ENCODE data around the gene NAV2.

The NAV2 gene

DNA sequence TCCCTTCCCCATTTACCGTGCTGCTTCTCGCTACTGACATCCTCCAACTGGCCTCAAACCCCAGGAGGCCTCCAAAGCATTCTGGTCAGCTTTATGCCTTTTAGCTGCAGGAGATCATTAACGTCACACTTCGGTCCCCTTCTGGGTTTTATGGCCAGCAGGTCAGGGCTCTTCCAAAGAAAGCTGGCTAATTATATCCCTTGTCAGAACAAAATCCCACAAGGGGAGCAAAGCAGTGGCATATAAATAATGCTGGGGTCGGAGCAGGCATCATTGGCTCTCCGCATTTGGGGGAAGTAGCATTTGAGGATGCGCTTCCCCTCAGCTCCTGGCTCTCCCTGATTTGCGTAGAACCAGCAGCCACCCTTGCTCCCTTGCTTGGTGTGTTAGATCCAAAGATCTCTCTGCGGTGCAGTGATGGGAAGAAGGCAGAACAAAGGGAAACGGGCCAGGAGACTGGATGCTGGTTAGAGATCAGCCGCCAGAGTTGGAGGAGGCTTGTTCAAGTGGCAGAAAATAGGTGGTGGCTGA is 330.2 kb downstream of the NAV2 start:
- H3K36me3 Mint-ChIP-seq (ENCODE audit: low read depth) = no peaks in the 10 kb centered on the region
- H3K4me3 Mint-ChIP-seq = no peak overlapping the region

DNA sequence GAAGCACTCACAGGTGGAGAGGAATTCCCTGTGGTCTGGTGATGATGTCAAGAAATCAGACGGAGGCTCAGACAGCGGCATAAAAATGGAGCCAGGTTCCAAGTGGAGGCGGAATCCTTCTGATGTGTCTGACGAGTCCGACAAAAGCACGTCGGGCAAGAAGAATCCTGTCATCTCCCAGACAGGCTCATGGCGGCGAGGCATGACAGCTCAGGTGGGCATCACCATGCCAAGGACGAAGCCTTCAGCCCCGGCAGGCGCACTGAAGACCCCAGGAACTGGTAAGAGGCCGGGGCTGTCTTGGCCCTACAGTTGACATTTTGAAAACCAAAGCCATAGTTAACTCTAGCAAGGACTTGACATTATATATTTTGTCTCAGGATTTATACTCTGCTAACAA is 331.4 kb downstream of the NAV2 start:
- H3K36me3 Mint-ChIP-seq (ENCODE audit: low read depth) = no peaks in the 10 kb centered on the region
- ATAC-seq (no peak), DNase-seq (no peak)
- H3K9me3 Mint-ChIP-seq = no peaks in the 10 kb centered on the region
- H3K27ac Mint-ChIP-seq = no peak overlapping the region
- H3K4me1 Mint-ChIP-seq = no peaks in the 10 kb centered on the region
- H3K27me3 Mint-ChIP-seq = peaks cover 6% of the 10 kb centered on the region
- no peak overlapping the region for H3K4me3 Mint-ChIP-seq

More for the DNA sequence above, 330.2 kb downstream of the NAV2 start:
- Mint-ChIP-seq H3K27me3 (peaks cover 6% of the 10 kb centered on the region), H3K27ac (no peak overlapping the region), H3K4me1 (no peaks in the 10 kb centered on the region), H3K9me3 (no peaks in the 10 kb centered on the region)
- DNase-seq (no peak), ATAC-seq (no peak)

DNA sequence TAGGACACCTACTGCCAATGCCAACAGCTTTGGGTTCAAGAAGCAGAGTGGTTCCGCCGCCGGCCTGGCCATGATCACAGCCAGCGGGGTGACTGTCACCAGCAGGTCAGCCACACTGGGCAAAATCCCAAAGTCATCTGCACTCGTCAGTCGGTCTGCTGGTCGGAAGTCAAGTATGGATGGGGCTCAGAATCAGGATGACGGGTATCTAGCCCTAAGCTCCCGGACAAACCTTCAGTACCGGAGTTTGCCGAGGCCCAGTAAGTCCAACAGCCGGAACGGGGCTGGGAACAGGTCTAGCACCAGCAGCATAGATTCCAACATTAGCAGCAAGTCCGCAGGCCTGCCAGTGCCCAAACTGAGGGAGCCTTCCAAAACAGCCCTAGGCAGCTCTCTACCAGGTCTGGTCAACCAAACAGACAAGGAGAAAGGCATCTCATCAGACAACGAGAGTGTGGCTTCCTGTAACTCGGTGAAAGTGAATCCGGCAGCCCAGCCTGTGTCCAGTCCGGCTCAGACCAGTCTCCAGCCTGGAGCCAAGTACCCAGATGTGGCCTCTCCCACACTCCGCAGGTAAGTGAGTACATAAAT is 332.6 kb downstream of the NAV2 start:
- no peaks in the 10 kb centered on the region for H3K36me3 Mint-ChIP-seq (ENCODE audit: low read depth)
- peaks cover 2% of the 10 kb centered on the region for H3K27me3 Mint-ChIP-seq
- DNase-seq (no peak), ATAC-seq (no peak)
- H3K4me3 Mint-ChIP-seq = no peak overlapping the region
- no peaks in the 10 kb centered on the region for H3K9me3 Mint-ChIP-seq
- no peaks in the 10 kb centered on the region for H3K4me1 Mint-ChIP-seq
- H3K27ac Mint-ChIP-seq = no peak overlapping the region

DNA sequence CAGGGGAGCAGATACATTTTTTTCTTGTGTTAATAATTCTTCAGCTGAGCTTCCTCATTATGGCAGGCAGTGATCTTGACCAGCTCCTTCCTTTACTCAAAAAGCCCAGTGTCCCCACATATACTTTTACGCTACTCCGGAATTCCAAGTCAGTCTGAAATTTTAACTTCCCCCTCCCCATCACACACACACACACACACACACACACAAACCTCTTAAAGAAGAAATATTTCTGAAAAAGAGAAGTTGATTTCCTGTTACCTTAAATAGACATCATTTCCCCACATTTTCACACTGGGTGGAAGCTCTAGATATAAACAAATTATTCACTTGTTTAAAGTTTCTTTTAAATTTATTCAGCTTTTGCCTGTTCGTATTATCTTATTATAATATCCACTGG is 333.8 kb downstream of the NAV2 start:
- no peaks in the 10 kb centered on the region for H3K4me1 Mint-ChIP-seq
- no peak overlapping the region for H3K27ac Mint-ChIP-seq
- DNase-seq = no peak
- no peaks in the 10 kb centered on the region for H3K36me3 Mint-ChIP-seq (ENCODE audit: low read depth)
- H3K9me3 Mint-ChIP-seq = no peaks in the 10 kb centered on the region
- ATAC-seq = no peak
- no peak overlapping the region for H3K4me3 Mint-ChIP-seq
- peaks cover 2% of the 10 kb centered on the region for H3K27me3 Mint-ChIP-seq

DNA sequence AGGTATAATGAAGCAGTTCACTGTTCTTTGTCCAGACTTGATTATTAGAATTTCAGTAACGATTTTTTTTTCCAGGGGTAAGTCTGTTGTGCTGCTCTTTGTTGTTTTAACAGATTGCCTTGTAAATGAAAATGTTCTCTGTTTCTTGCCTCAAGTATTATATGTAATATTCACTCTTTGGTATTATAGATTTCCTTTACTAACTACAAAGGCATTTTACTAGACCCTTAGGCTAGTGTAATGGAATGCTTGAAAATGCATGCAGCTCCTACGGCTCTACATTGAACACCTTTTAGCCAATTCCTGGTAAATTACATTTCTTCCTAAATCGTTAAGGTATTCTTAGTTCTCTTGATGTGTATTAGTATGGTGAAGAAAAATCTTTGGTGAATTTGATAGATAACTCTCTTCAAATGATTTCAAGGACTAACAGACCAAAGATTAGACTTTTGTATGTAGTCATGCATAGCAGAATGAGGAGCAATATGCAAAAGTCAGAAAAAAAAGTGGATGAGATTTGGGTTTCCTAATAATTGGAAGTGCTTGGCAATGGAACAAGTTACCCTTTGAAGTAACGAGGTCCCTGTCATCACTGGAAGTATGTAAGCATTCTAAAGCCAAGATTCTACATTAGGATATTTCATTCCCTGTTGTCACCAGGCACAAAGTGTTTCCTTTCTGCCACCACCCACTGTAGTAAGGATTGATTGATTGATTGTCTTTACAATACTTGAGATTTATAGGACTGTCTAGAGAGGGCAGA is 334.6 kb downstream of the NAV2 start:
- Mint-ChIP-seq H3K27ac (no peak overlapping the region), H3K4me1 (no peaks in the 10 kb centered on the region), H3K9me3 (no peaks in the 10 kb centered on the region), H3K27me3 (peaks cover 2% of the 10 kb centered on the region), H3K36me3 (ENCODE audit: low read depth) (no peaks in the 10 kb centered on the region), H3K4me3 (no peak overlapping the region)
- ATAC-seq (no peak), DNase-seq (no peak)

DNA sequence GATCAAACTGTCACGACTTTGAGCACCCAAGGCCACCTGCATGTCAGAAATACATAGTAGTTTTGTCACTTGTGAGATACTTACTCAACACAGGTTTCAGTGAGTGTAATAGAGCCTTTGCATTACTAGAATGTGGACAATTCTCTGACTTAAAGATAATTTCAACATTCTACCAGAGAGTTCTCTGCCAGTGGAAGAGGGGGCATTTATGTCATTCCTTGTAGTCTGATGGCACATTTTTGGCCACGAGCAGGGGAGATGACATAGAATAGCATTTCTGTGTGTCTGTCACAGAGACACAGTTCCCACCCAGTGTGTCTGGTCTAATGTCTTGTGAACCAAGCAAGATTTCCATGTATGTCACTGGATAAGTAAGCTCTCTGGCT is 335.1 kb downstream of the NAV2 start:
- no peaks in the 10 kb centered on the region for H3K9me3 Mint-ChIP-seq
- peaks cover 2% of the 10 kb centered on the region for H3K27me3 Mint-ChIP-seq
- ATAC-seq (no peak), DNase-seq (no peak)
- H3K4me1 Mint-ChIP-seq = no peaks in the 10 kb centered on the region
- no peaks in the 10 kb centered on the region for H3K36me3 Mint-ChIP-seq (ENCODE audit: low read depth)
- H3K27ac Mint-ChIP-seq = no peak overlapping the region
- H3K4me3 Mint-ChIP-seq = no peak overlapping the region

DNA sequence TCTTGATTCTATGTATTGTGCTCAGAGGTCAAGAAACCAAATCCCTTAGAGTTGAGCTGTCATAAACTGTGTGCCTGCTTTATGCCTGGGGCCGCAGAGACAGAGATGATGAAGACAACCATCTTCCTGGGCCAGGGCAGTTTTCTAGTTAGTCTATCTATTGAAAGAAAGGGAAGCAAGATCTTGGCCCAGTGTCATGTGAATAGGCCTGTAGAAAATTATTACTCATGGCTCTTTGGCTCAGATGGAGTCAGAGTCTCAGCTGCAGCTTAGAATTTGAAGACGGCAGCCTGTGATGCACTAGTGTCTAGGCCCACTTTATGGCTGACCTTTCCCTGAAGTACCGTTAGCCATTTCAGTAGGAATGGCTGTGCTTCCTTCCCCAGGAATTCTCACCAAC is 335.6 kb downstream of the NAV2 start:
- no peak for ATAC-seq
- no peaks in the 10 kb centered on the region for H3K9me3 Mint-ChIP-seq
- no peaks in the 10 kb centered on the region for H3K36me3 Mint-ChIP-seq (ENCODE audit: low read depth)
- DNase-seq = no peak
- H3K4me1 Mint-ChIP-seq = no peaks in the 10 kb centered on the region
- H3K4me3 Mint-ChIP-seq = no peak overlapping the region
- H3K27me3 Mint-ChIP-seq = peaks cover 2% of the 10 kb centered on the region
- no peak overlapping the region for H3K27ac Mint-ChIP-seq

DNA sequence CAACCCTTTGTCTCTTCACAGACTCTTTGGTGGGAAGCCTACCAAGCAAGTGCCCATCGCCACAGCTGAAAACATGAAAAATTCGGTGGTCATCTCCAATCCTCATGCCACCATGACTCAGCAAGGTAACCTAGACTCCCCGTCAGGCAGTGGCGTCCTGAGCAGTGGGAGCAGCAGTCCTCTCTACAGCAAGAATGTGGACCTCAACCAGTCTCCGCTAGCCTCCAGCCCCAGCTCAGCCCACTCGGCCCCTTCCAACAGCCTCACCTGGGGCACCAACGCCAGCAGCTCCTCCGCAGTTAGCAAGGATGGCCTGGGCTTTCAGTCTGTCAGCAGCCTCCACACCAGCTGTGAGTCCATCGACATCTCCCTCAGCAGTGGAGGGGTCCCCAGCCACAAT is 336.1 kb downstream of the NAV2 start:
- Mint-ChIP-seq H3K27ac (no peak overlapping the region), H3K4me1 (no peaks in the 10 kb centered on the region), H3K9me3 (no peaks in the 10 kb centered on the region), H3K36me3 (ENCODE audit: low read depth) (no peaks in the 10 kb centered on the region), H3K27me3 (no peaks in the 10 kb centered on the region), H3K4me3 (no peak overlapping the region)
- ATAC-seq (no peak), DNase-seq (no peak)

DNA sequence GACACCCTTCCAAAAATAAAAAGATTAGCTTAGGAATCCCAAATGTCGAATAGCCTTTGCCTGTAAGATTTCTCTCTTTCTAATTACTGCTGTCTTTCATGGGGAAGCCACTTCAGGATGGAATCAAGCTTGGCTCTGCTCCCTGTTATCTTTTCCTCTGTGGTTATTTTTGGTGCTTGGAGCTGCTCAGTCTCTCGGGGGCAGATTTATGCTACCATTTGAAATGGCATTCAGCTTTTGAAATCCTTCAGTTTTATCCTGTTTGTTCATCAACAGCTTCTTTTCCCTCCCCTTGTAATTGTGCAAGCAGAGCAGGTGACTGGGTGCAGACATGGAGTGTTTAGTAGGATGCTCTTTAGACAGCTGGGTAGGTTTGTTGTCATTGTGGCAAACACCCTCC is 336.6 kb downstream of the NAV2 start:
- no peak overlapping the region for H3K27ac Mint-ChIP-seq
- H3K27me3 Mint-ChIP-seq = no peaks in the 10 kb centered on the region
- H3K9me3 Mint-ChIP-seq = no peaks in the 10 kb centered on the region
- H3K4me1 Mint-ChIP-seq = no peaks in the 10 kb centered on the region
- H3K4me3 Mint-ChIP-seq = no peak overlapping the region
- DNase-seq = no peak
- ATAC-seq = no peak
- H3K36me3 Mint-ChIP-seq (ENCODE audit: low read depth) = no peaks in the 10 kb centered on the region

DNA sequence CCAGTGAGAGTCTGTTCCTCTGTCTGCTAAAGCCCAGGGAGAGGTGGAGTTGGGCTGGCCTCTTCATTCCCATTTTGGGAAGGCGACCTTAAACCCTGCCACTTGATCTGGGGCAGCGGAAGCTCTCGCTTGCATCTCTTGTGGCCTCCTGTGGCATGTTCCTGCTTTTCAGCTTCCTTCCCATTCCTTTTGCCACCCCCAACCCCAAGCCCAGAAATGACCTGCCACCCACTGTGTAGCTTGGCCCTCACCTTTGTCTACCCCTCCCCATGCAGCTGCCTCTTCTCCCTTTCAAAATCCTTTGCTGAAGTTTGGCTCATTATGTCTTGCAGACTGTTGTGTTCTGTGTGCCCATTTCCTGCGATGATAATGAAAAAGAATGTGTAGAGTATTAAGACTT is 337.4 kb downstream of the NAV2 start:
- Mint-ChIP-seq H3K27me3 (no peaks in the 10 kb centered on the region), H3K36me3 (ENCODE audit: low read depth) (no peaks in the 10 kb centered on the region), H3K9me3 (no peaks in the 10 kb centered on the region), H3K27ac (no peak overlapping the region), H3K4me3 (no peak overlapping the region), H3K4me1 (no peaks in the 10 kb centered on the region)
- ATAC-seq (no peak), DNase-seq (no peak)

DNA sequence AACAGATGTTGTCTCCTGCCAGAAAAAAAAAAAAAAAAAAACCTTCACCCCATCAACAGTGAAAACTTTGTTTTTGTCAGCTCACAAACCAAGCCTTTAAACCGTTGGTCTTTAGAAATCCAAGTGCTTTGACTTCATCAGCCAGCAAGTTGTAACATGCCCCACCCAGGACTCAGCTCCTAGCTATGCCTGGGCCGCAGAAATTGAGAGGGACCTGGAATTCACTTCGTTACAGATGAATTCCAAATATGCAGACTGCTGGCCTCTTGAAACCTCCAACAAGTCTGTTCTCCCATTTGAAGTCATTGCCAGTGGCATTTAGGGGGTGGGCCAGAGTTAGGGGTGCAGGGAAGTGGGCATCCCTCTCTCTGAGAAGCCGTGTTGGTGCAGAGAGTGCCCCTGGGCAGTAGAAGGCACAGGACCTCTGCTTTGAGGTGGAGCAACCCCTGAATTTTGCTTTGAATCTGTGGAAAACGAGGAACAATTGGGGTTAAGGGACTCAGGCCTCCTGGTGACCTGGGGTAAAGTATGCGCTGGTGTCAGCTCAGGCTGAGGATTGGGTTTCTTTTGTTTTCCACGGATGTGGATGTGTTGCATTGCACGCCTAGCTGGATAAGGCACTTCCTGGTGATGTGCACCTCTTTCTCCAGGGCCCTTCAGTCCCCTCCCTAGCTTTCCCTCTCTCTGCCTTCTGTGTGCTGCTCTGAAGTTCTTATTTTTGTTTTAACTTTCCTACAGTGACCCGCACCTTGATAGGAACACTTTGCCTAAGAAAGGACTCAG is 338.1 kb downstream of the NAV2 start:
- no peak overlapping the region for H3K27ac Mint-ChIP-seq
- DNase-seq (no peak), ATAC-seq (no peak)
- no peaks in the 10 kb centered on the region for H3K36me3 Mint-ChIP-seq (ENCODE audit: low read depth)
- H3K9me3 Mint-ChIP-seq = no peaks in the 10 kb centered on the region
- H3K4me3 Mint-ChIP-seq = no peak overlapping the region
- H3K27me3 Mint-ChIP-seq = no peaks in the 10 kb centered on the region
- H3K4me1 Mint-ChIP-seq = no peaks in the 10 kb centered on the region

DNA sequence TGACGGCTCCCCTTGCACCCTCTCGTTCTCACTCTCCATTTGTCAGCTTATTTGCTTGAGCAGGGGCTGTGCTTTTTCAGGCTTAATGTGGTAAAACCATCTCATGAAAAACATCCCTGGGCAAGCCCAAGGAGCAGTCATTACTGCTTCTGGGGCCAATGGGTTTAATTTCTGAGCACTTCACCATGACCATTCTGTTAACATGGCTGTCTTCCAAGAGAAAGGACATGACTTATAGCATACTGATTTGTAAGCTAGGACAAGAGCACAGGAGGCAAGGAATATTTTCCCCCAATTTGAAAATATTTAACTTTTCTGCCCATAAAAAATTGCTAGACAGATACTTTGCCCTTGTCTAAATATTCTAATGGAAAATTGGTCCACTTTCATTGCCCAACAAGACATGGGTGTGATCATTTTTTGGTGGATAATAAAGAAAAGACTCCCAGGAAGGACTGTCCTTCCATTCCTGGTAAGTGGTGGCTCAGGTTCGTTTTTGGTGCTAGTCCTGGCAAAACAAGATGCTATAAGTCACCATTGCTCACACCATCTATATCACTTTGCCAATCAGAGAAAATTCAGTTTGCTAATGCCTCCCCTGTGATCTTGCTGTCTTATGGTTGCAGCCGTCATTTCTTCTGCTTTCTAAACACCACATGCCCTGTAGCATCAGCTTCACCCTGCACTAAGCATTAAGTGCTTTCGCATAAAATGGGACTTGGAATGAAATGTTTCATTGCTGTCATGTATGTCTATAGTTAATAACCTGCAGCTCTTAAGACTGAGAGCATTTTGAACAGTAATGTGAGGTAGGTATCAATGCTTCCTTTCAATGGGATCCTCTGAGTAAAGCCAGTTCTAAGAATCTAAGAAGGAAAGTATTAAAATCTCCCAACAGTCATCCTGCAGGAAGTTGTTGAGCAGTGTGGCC is 339.1 kb downstream of the NAV2 start:
- Mint-ChIP-seq H3K27me3 (no peaks in the 10 kb centered on the region), H3K36me3 (ENCODE audit: low read depth) (no peaks in the 10 kb centered on the region), H3K4me3 (no peak overlapping the region), H3K9me3 (no peaks in the 10 kb centered on the region), H3K27ac (no peak overlapping the region), H3K4me1 (no peaks in the 10 kb centered on the region)
- ATAC-seq (no peak), DNase-seq (no peak)

DNA sequence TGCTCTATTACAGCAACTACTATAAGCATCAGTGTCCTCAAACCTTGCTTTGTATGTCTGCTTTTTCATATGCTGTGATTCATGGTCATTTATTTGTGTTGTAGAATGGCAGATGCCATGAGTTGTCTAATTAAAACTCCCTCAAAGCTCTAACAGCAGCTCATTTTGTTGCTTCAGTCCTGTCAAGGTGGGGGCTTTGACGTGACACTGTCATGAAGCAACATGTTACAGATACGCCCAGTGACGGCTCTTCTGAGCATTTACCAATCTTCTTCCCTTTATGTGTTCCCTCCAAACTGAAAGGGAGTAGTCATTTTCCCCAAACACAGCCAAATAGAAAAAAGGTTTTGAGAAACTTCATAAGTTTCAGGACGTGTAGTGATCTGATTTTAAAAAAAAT is 340.9 kb downstream of the NAV2 start:
- Mint-ChIP-seq H3K4me3 (no peak overlapping the region), H3K27me3 (no peaks in the 10 kb centered on the region), H3K9me3 (no peaks in the 10 kb centered on the region), H3K4me1 (no peaks in the 10 kb centered on the region), H3K27ac (no peak overlapping the region), H3K36me3 (ENCODE audit: low read depth) (no peaks in the 10 kb centered on the region)
- ATAC-seq (no peak), DNase-seq (no peak)

DNA sequence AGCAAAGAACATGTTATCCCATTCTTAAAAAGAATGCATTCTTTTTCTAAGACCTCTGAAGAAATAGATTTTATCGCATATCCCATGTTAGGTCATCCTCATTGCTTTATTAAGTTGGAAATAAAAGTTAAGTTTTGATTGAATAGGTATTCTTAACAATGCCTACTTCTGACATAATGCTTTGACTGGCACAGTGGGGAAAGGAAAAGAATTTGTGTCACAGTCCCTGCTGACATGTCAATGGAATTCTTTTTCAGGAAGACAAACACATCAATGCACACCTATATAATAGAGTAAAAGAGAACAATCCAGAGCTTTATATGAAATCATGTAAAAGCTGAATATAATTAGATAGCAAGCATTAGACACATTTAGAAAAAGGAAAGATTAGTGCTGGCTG is 341.9 kb downstream of the NAV2 start:
- Mint-ChIP-seq H3K27ac (no peak overlapping the region), H3K36me3 (ENCODE audit: low read depth) (no peaks in the 10 kb centered on the region), H3K9me3 (no peaks in the 10 kb centered on the region), H3K4me1 (no peaks in the 10 kb centered on the region), H3K4me3 (no peak overlapping the region), H3K27me3 (no peaks in the 10 kb centered on the region)
- no peak for ATAC-seq
- DNase-seq = no peak

Data from activated naive CD8-positive, alpha-beta T cell treated with anti-CD3 and anti-CD28 coated beads, Interleukin-2, amount 50 U/mL, for 24 hours (primary cell).